ENCODE measurements around the gene CHST14. TPM values are rescaled to one million over a fixed set of nuclear protein-coding genes. Genes with fewer than 3 reads are reported as not detected.

The CHST14 gene
- total RNA-seq, 1 experiment from 2014 or later: 12.4 TPM

- no peak for DNase-seq
- Histone ChIP-seq H3K4me3 (no peak overlapping the region), H3K36me3 (no peaks in the 10 kb centered on the region), H3K9me3 (no peaks in the 10 kb centered on the region), H3K27me3 (no peaks in the 10 kb centered on the region)
These were observed 28.1 kb downstream of the CHST14 start for GRCh38 chr15:40498891-40499290.

- no peaks in the 10 kb centered on the region for H3K36me3 ChIP-seq
- no peak for DNase-seq
- no peaks in the 10 kb centered on the region for H3K9me3 ChIP-seq
- no peaks in the 10 kb centered on the region for H3K27me3 ChIP-seq
- no peak overlapping the region for H3K4me3 ChIP-seq
These were observed 29.1 kb downstream of the CHST14 start for GRCh38 chr15:40499931-40500330.

DNA sequence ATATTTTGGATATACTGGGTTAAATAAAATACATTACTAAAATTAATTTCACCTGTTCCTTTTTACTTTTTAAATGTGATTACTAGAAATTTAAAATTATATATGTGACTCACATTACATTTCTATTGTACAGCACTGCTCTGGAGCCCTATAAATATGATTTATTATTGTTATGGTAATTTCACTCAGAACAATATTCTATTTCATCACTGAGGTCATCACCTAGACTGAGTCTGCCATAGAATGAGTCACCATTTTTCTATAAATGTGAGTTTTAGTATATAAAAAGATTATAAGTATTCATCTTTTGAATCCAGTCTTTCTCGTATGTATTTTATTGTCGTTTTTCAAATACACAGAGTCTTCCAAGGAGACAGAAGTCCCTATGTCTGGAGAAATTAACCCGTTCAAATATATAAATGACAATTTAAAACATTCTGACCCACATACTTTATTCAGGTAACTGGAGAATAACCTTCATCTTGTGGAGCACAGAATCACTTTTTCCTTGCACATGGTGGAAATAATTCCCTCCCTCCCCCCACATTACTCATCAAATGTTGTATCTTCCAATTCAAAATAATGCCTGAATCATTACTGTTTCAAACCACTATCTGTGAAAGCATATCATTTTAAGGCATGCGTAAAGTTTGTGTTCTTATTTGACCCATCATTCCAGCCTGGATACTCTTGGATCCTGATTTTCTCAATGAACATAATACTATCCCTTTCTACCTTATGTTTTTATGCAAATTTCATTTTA is 30.0 kb downstream of the CHST14 start:
- no peaks in the 10 kb centered on the region for H3K27me3 ChIP-seq
- DNase-seq: no peak
- no peak overlapping the region for H3K4me3 ChIP-seq
- no peaks in the 10 kb centered on the region for H3K36me3 ChIP-seq
- H3K9me3 ChIP-seq: no peaks in the 10 kb centered on the region

- DNase-seq: no peak
- no peak overlapping the region for H3K4me3 ChIP-seq
- H3K27me3 ChIP-seq: no peaks in the 10 kb centered on the region
- H3K36me3 ChIP-seq: no peaks in the 10 kb centered on the region
- no peaks in the 10 kb centered on the region for H3K9me3 ChIP-seq
These were observed 30.7 kb downstream of the CHST14 start for GRCh38 chr15:40501487-40501886.

DNA sequence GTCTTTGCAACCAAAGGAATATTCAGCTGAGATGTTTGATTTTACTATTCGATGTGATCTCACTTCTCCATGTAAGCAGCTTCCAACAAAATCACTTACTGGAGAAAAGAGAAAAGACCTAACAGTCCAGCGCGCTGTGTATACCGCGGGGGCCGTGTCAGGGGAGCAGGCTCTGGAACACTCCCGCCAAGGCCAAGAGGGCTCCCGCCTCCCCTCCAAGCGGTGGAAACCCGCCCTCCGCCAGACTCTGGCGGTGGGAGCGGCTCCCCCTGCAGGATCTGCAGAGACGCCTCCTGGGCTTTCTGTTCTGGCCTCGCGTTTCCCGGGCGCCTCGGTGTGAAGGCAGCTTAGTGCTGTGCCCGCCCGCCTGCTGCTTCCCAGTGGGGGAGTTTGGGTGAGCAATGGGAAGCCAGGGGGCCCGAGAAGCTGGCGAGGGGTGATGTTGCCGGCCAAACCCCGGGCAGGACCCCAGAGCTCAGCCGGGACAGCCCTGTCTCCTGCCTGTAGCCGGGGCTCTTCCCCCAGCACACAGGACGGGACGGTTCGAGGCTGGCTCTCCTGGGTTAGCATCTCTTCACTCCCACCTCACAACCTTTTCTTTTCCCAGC is 36.3 kb downstream of the CHST14 start:
- DNase-seq: peak; percentile 74
- H3K27me3 ChIP-seq: no peaks in the 10 kb centered on the region
- no peaks in the 10 kb centered on the region for H3K36me3 ChIP-seq
- H3K4me3 ChIP-seq: no peak overlapping the region
- H3K9me3 ChIP-seq: no peaks in the 10 kb centered on the region

DNA sequence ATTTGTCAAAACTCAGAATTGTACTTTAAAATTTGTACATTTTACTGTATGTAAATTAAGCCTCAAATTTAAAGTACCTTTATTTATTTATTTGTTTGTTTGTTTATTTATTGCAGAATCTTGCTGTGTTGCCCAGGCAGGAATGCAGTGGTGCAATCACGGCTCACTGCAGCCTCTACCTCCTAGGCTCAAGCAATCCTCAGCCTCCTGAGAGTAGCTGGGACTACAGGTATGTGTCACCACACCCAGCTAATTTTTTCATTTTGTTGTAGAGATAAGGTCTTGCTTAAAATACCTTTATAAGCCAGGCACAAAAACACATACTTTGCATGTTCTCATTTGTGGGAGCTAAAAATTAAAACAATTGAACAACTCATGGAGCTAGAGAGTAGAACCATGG is 37.4 kb downstream of the CHST14 start:
- Histone ChIP-seq H3K36me3 (no peaks in the 10 kb centered on the region), H3K27me3 (no peaks in the 10 kb centered on the region), H3K4me3 (no peak overlapping the region), H3K9me3 (no peaks in the 10 kb centered on the region)
- no peak for DNase-seq

DNA sequence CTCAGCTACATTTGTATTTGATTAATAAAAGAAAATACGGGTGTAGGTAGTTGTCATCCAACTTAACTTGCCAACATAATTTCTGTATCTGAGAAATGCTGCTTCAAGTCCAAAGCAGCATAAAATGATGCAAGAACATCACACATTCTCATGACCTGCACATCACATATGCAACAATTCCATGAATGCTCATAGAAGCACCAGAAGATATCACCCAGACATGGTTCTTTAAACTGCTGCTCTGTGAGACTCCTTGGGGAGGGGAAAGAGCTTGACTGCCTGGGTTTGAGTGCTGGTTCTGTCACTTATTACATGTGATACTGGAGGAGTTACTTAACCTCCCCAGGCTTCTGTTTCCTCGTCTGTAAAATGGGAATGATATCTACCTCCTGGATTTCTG is 39.4 kb downstream of the CHST14 start:
- no peak overlapping the region for H3K4me3 ChIP-seq
- no peaks in the 10 kb centered on the region for H3K36me3 ChIP-seq
- DNase-seq: no peak
- no peaks in the 10 kb centered on the region for H3K27me3 ChIP-seq
- H3K9me3 ChIP-seq: no peaks in the 10 kb centered on the region

- no peak for DNase-seq
- H3K36me3 ChIP-seq: no peaks in the 10 kb centered on the region
- H3K27me3 ChIP-seq: no peaks in the 10 kb centered on the region
- peak overlapping the region; percentile 33 for H3K4me3 ChIP-seq
- H3K9me3 ChIP-seq: no peaks in the 10 kb centered on the region
These were observed 40.3 kb downstream of the CHST14 start for GRCh38 chr15:40511093-40511471.

- Histone ChIP-seq H3K27me3 (no peaks in the 10 kb centered on the region), H3K36me3 (no peaks in the 10 kb centered on the region), H3K9me3 (no peaks in the 10 kb centered on the region), H3K4me3 (peak overlapping the region; percentile 33)
- DNase-seq: peak; percentile 73
These were observed 40.8 kb downstream of the CHST14 start for GRCh38 chr15:40511472-40512133.

GRCh38 chr15:40512440-40512839 is 41.7 kb downstream of the CHST14 start:
- Histone ChIP-seq H3K4me3 (no peak overlapping the region), H3K36me3 (no peaks in the 10 kb centered on the region), H3K27me3 (no peaks in the 10 kb centered on the region), H3K9me3 (no peaks in the 10 kb centered on the region)
- no peak for DNase-seq

DNA sequence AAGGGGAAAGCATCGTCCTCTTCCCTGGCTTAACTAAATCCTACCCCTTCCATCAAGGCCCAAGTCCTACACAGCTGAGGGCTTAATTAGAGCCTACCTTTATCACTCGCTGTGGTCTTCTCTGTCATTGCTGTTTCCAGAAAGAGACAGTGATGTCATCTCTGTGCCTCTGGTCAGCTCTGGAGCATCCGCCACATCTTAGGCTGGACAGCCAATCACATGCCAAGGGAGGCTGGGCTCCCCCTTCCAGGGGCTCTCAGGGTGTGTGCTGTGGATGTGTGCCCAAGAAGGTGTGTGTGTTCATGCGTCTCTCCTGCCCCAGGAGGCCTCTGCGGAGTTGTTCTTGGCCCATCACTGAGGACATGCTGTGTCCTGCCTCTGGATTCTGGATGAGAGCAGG is 42.8 kb downstream of the CHST14 start:
- Histone ChIP-seq H3K9me3 (no peaks in the 10 kb centered on the region), H3K4me3 (no peak overlapping the region), H3K27me3 (no peaks in the 10 kb centered on the region), H3K36me3 (no peaks in the 10 kb centered on the region)
- DNase-seq: no peak

DNA sequence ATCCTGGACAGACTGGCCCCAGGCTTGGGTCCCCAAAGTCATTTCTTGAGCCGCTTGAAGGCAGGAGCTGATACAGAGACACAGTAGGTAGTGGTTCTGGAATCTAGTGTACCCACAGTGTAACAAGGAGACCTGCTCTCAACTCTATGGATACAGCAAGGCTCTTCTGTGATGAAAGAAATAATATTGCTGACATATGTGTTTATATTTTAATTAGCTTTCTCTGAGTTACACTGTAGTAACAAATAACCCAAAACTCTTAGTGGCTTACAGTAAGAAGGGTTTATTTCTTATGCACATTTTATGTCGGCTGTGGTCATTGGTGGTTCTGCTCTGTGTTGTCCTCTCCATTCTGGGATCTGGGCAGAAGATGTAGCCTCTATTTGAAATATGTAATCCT is 45.5 kb downstream of the CHST14 start:
- no peak for DNase-seq
- Histone ChIP-seq H3K27me3 (no peaks in the 10 kb centered on the region), H3K9me3 (no peaks in the 10 kb centered on the region), H3K36me3 (no peaks in the 10 kb centered on the region), H3K4me3 (no peak overlapping the region)

Other genes with a start within 250 kb of the CHST14 start
- 3.9 TPM in 1 of 2 replicates, not detected in the other for gene PAK6, start 231.9 kb upstream of the CHST14 start, total RNA-seq (2014; rRNA removed; shearing (Covaris generic); ENCODE audit: low replicate concordance)
- gene ANKRD63, start 187.9 kb upstream of the CHST14 start, total RNA-seq (2014; rRNA removed; shearing (Covaris generic); ENCODE audit: low replicate concordance): not detected in 2 replicates
- not detected in 2 replicates for gene PLCB2, start 163.0 kb upstream of the CHST14 start, total RNA-seq (2014; rRNA removed; shearing (Covaris generic); ENCODE audit: low replicate concordance)
- gene INAFM2, start 147.3 kb upstream of the CHST14 start, total RNA-seq (2014; rRNA removed; shearing (Covaris generic); ENCODE audit: low replicate concordance): 8.9 and 9.6 TPM in 2 replicates
- 4.0 and 8.2 TPM in 2 replicates for gene CCDC9B, start 130.0 kb upstream of the CHST14 start, total RNA-seq (2014; rRNA removed; shearing (Covaris generic); ENCODE audit: low replicate concordance)
- not detected in 2 replicates for gene PHGR1, start 120.0 kb upstream of the CHST14 start, total RNA-seq (2014; rRNA removed; shearing (Covaris generic); ENCODE audit: low replicate concordance)
- 0.37 and 0.43 TPM in 2 replicates for gene DISP2, start 112.8 kb upstream of the CHST14 start, total RNA-seq (2014; rRNA removed; shearing (Covaris generic); ENCODE audit: low replicate concordance)
- gene KNSTRN, start 88.3 kb upstream of the CHST14 start, total RNA-seq (2014; rRNA removed; shearing (Covaris generic); ENCODE audit: low replicate concordance): 72.1 and 101 TPM in 2 replicates
- gene IVD, start 65.2 kb upstream of the CHST14 start, total RNA-seq (2014; rRNA removed; shearing (Covaris generic); ENCODE audit: low replicate concordance): 25.6 and 43.7 TPM in 2 replicates
- gene BAHD1, start 30.0 kb upstream of the CHST14 start, total RNA-seq (2014; rRNA removed; shearing (Covaris generic); ENCODE audit: low replicate concordance): 5.9 and 8.2 TPM in 2 replicates
- gene CCDC32, start 94.1 kb downstream of the CHST14 start, total RNA-seq (2014; rRNA removed; shearing (Covaris generic); ENCODE audit: low replicate concordance): 9.3 and 59.4 TPM in 2 replicates
- gene RPUSD2, start 98.3 kb downstream of the CHST14 start, total RNA-seq (2014; rRNA removed; shearing (Covaris generic); ENCODE audit: low replicate concordance): 11.9 and 12.6 TPM in 2 replicates
- gene KNL1, start 123.3 kb downstream of the CHST14 start, total RNA-seq (2014; rRNA removed; shearing (Covaris generic); ENCODE audit: low replicate concordance): 16.1 and 1,870 TPM in 2 replicates
- 14.5 and 16.9 TPM in 2 replicates for gene RAD51, start 224.2 kb downstream of the CHST14 start, total RNA-seq (2014; rRNA removed; shearing (Covaris generic); ENCODE audit: low replicate concordance)

Measured in MG63 (cell line).